Adrenal gland (tissue), 12 donors: Measurements from ENCODE around the gene STARD5. TPM values are rescaled to one million over a fixed set of nuclear protein-coding genes. Genes with fewer than 3 reads are reported as not detected.
"Not testable (repeated sequence)": the region's sequence is repeated elsewhere in the genome, so short reads cannot be mapped to it uniquely, and the experiment has no call there.

Source experiments
- DNase-seq, 7 donors: peaks; one replicate each; pipeline ENCODE4 v3.0.0-alpha.2; 2019 to 2020
- H3K27ac ChIP-seq, 5 donors: fragments of 200-600 bp; sonication (generic) in 4 of 5; 1 replicate in 3 of 5; 2 replicates in 2 of 5; pipeline versions ENCODE4 v1.5.1 to v1.8.0; 2016 to 2020; ENCODE audit warnings: mild to moderate bottlenecking in 1 of 5
- H3K27me3 ChIP-seq: fragments of 200-600 bp; 2 replicates; pipeline ENCODE4 v1.8.0; 2021
- H3K36me3 ChIP-seq, 2 donors: fragments of 200-600 bp; replicated peaks in 1 of 2; 1 replicate in 1 of 2; 2 replicates in 1 of 2; pipeline versions ENCODE4 v1.5.1 to v1.8.0; 2018 to 2022
- H3K4me1 ChIP-seq, 2 donors: fragments of 200-600 bp; replicated peaks in 1 of 2; 1 replicate in 1 of 2; 2 replicates in 1 of 2; pipeline versions ENCODE4 v1.5.1 to v1.8.0; 2018 to 2021
- H3K4me3 ChIP-seq, 4 donors: fragments of 200-600 bp; sonication (generic) in 3 of 4; one replicate each; pipeline ENCODE4 v1.5.1; 2016 to 2018
- H3K9me3 ChIP-seq, 3 donors: fragments of 200-600 bp; sonication (generic) in 1 of 3; replicated peaks in 1 of 3; 1 replicate in 2 of 3; 2 replicates in 1 of 3; pipeline versions ENCODE4 v1.5.1 to v1.8.0; 2016 to 2021
- POLR2A ChIP-seq, 2 donors: fragments of 450-650 bp; IDR thresholded peaks; one replicate each; pipeline ENCODE4 v1.6.1; 2017; ENCODE audit warnings: antibody characterized with exemption in 2 of 2, mild to moderate bottlenecking in 2 of 2, moderate library complexity in 1 of 2
- WGBS, 4 donors: extraction: QIAGEN DNeasy Blood & Tissue Kit in 2 of 4; methylation state at CpG; one replicate each; pipeline versions ENCODE4 v1.1.5 to v1.1.7; 2013 to 2017; 5-methylcytosine and 5-hydroxymethylcytosine counted together
- intact Hi-C, 2 donors: fragments of 100-400 bp; cut with DNase I; formaldehyde crosslinking; loops; one replicate each; pipeline versions ENCODE4 v1.14.1 to v1.15.0; 2022 to 2023
- polyA plus RNA-seq, 3 donors: library from polyadenylated mRNA; stranded (reverse); fragments of 200-250 nt in 2 of 3; fragments of 350-450 nt in 1 of 3; fragmentation: Illumina TruSeq in 1 of 3; extraction: RNeasy Lipid Tissue Mini Kit (QIAGEN cat#74804) in 1 of 3; gene quantifications; one replicate each; pipeline ENCODE4 v1.2.3, GENCODE V29; 2013 to 2014
- total RNA-seq, 9 donors: library from RNA; depleted of rRNA in 4 of 9; stranded (reverse); fragments of >200 nt in 4 of 9; fragments of 120-200 nt in 1 of 9; fragmentation: NEBNext Ultra II Directional in 1 of 9; extraction: Animal tissue kit (Norgen Biotek cat#: 25700) in 1 of 9; gene quantifications; one replicate each; pipeline versions ENCODE4 v1.1.0 to v1.2.4, GENCODE V29; 2013 to 2023
- TF ChIP-seq, protein P1 (sequence below), 6 experiments: fragments of 450-650 bp in 4 of 6; fragments of 200-600 bp in 2 of 6; sonication (generic) in 1 of 6; IDR thresholded peaks; 1 replicate in 5 of 6; 2 replicates in 1 of 6; pipeline versions ENCODE4 v1.5.1 to v1.8.0; 2016 to 2021; ENCODE audit warnings: antibody characterized with exemption in 6 of 6, mild to moderate bottlenecking in 2 of 6, moderate library complexity in 1 of 6
- donor health status: healthy with polysubstance abuse.
- donor health status: Bipolar disorder and iron deficiency.
- donor health status: DM: yes; HTN: yes; CAD: no.
- donor health status: DM: no; HTN: no; CAD: no.
- donor health status: DM: no; HTN: no; CAD: no.
- donor health status: DM: yes; HTN: yes; CAD: no.

The STARD5 gene
- total and polyA plus RNA-seq, 12 donors = 0.97 to 6.1 (median 3.5) TPM

DNA sequence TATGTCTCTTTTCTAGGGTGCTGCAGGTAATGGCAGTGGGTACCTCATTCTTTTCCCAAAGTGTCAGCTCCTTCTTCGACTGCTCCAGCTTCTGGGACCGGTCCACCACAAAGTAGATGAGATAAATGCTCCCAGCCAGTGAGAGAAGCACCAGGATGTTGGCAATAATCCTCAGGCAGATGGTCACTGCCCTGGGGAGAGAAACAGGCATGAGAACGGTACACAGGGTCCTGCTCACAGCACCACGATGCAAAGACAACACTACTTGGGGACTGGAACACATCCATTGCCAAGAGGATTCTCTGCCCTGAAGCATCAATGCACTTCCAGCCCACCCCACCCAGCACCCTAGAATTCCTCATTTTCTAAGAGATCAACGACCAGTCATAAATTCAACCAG lies 27.7 kb upstream of the STARD5 start:
- H3K4me1 ChIP-seq = no peaks in the 10 kb centered on the region
- no peak overlapping the region for H3K4me3 ChIP-seq
- 68 to 74% (median 73%) methylated on average over 5 of the region's 5 CpGs for WGBS, 4 donors
- intact Hi-C loops = no loop called here
- H3K27me3 ChIP-seq = no peaks in the 10 kb centered on the region
- no peak for TF ChIP-seq POLR2A (IDR thresholded peaks at IDR 0.05)
- TF ChIP-seq, protein P1, sequence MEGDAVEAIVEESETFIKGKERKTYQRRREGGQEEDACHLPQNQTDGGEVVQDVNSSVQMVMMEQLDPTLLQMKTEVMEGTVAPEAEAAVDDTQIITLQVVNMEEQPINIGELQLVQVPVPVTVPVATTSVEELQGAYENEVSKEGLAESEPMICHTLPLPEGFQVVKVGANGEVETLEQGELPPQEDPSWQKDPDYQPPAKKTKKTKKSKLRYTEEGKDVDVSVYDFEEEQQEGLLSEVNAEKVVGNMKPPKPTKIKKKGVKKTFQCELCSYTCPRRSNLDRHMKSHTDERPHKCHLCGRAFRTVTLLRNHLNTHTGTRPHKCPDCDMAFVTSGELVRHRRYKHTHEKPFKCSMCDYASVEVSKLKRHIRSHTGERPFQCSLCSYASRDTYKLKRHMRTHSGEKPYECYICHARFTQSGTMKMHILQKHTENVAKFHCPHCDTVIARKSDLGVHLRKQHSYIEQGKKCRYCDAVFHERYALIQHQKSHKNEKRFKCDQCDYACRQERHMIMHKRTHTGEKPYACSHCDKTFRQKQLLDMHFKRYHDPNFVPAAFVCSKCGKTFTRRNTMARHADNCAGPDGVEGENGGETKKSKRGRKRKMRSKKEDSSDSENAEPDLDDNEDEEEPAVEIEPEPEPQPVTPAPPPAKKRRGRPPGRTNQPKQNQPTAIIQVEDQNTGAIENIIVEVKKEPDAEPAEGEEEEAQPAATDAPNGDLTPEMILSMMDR (IDR thresholded peaks at IDR 0.05) = no peak
- no peaks in the 10 kb centered on the region for H3K9me3 ChIP-seq
- no peak for DNase-seq
- H3K36me3 ChIP-seq = no peaks in the 10 kb centered on the region
- H3K27ac ChIP-seq = no peak overlapping the region

DNA sequence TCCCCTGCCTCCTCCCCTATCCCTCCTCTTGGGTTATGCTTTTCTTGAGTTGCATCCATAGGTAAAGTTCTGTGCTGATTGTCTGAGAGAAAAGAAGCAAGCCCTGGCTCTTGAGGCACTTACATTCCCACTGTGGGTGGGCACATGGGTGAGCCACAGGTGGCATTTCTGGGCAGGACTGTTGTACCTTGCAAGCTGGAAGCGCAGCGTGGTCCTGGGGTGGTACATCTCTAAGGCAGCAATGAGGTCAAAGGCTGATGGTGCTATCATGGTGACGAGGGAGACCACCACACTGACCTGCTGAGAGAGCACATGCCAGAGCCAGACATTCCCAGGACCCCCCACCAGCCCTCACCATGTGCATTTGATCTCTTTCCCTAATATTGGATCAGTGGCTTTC lies 25.3 kb upstream of the STARD5 start:
- intact Hi-C loops = no loop called here
- no peaks in the 10 kb centered on the region for H3K4me1 ChIP-seq
- WGBS, 4 donors = 95 to 100% (median 98%) methylated on average over 2 to 3 of the region's 3 CpGs
- H3K36me3 ChIP-seq = no peaks in the 10 kb centered on the region
- no peaks in the 10 kb centered on the region for H3K9me3 ChIP-seq
- no peak for DNase-seq
- H3K4me3 ChIP-seq = no peak overlapping the region
- no peaks in the 10 kb centered on the region for H3K27me3 ChIP-seq
- H3K27ac ChIP-seq = no peak overlapping the region
- TF ChIP-seq POLR2A (IDR thresholded peaks at IDR 0.05) = no peak
- TF ChIP-seq, protein P1 (IDR thresholded peaks at IDR 0.05) = no peak

DNA sequence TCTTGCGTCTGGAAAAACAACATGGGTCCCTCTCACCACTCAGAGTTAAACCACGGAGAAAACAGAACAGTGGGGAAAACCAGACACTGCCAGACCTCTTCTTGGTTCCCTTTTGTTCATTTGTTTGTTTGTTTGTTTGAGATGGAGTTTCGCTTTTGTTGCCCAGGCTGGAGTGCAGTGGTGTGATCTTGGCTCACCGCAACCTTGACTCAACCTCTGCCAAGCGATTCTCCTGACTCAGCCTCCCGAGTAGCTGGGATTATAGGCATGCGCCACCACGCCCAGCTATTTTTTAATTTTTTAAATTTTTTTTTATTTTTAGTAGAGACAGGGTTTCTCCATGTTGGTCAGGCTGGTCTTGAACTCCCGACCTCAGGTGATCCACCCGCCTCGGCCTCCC lies 24.8 kb upstream of the STARD5 start:
- H3K4me3 ChIP-seq, DNase-seq, intact Hi-C loops, H3K27me3 ChIP-seq, H3K27ac ChIP-seq, H3K36me3 ChIP-seq, H3K4me1 ChIP-seq, H3K9me3 ChIP-seq: not testable (repeated sequence)
- WGBS, 4 donors = 87 to 91% (median 88%) methylated on average over 11 of the region's 11 CpGs

DNA sequence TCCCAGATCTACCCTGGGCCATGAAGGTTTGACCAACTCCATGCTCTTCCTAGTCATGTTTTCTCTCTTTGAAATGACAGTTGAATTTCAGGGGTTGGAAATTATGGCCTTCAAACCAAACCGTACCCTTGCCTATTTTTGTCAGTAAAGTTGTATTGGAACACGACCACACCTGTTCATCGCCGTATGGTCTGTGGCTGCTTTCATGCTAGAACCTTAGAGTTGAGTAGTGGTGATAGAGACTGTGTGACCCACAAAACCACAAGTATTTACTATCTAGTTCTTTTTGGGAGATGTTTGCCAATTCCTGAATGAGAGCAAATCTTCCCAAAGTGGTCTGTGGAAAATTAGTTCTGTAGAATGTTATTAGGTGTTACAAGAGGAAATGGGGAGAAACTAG lies 24.0 kb upstream of the STARD5 start:
- no peaks in the 10 kb centered on the region for H3K27me3 ChIP-seq
- TF ChIP-seq POLR2A (IDR thresholded peaks at IDR 0.05) = no peak
- TF ChIP-seq, protein P1 (IDR thresholded peaks at IDR 0.05) = no peak
- no peak overlapping the region for H3K27ac ChIP-seq
- no peak overlapping the region for H3K4me3 ChIP-seq
- DNase-seq = no peak
- intact Hi-C loops = no loop called here
- WGBS, 4 donors = 87 to 94% (median 91%) methylated on average over 4 of the region's 4 CpGs
- H3K36me3 ChIP-seq = no peaks in the 10 kb centered on the region
- H3K4me1 ChIP-seq = no peaks in the 10 kb centered on the region
- no peaks in the 10 kb centered on the region for H3K9me3 ChIP-seq

DNA sequence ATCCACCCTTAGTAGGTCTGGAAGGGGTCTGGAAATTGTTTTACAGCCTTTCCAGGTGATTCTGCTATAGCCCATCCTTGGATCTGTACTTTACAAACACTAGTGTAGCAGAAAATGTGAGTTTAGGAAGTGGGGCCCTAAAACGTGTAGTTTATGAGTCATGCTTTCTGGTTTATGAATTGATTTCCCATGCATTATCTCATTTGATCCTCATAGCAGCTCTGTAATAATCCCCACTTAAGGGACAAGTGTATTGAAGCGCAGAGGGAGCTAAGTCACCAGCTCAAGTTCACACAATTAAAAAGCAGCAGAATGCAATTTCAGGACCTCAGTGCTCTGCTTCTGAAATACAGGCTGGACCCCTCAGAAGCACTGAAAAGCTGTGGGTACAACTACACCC lies 22.7 kb upstream of the STARD5 start:
- Histone ChIP-seq H3K9me3 (no peaks in the 10 kb centered on the region), H3K36me3 (no peaks in the 10 kb centered on the region), H3K27ac (no peak overlapping the region), H3K4me3 (no peak overlapping the region), H3K4me1 (no peaks in the 10 kb centered on the region), H3K27me3 (no peaks in the 10 kb centered on the region)
- WGBS, 4 donors = 51 to 63% (median 56%) methylated on average over 2 of the region's 2 CpGs
- no peak for DNase-seq
- TF ChIP-seq POLR2A (IDR thresholded peaks at IDR 0.05) = no peak
- TF ChIP-seq, protein P1 (IDR thresholded peaks at IDR 0.05) = no peak
- intact Hi-C loops = no loop called here
